Mammary epithelial cell (primary cell): ENCODE measurements around the gene GIMAP2.

Experiments
- CTCF ChIP-seq, 2 donors: IDR thresholded peaks in 1 of 2; conservative IDR thresholded peaks in 1 of 2; 2 replicates each; pipeline ENCODE4 v1.5.1; 2011 to 2012; ENCODE audit warnings: inconsistent platforms in 2 of 2, low read length in 2 of 2, mild to moderate bottlenecking in 2 of 2, control low read depth in 1 of 2, low read depth in 1 of 2; ENCODE audit not compliant: insufficient read depth in 1 of 2; ENCODE audit errors: extremely low read depth in 1 of 2
- EZH2 ChIP-seq: IDR thresholded peaks from 2 replicates; pipeline ENCODE4 v1.6.1; 2012; ENCODE audit warnings: low read length, inconsistent platforms, borderline replicate concordance

- TF ChIP-seq CTCF (conservative IDR thresholded peaks at IDR 0.05 in 1 of 2, IDR thresholded peaks at IDR 0.05 in 1 of 2; ENCODE audit: extremely low read depth in 1 of 2, insufficient read depth in 1 of 2, low read depth in 1 of 2, low read length in 2 of 2) (no peak), EZH2 (no peak)
Measured at GRCh38 chr7:150649080-150649385, 36.5 kb upstream of the GIMAP2 start.
